HL-60/S4 (cell line): Measurements from ENCODE around the gene TNFRSF4.

Experiments used
- in situ Hi-C: fragments of 300-500 bp; cut with MboI; formaldehyde crosslinking; loops from 2 replicates; pipeline ENCODE4 v1.14.3; 2022; ENCODE audit warnings: low sequenced_read_pairs

TNFRSF4 gene

GRCh38 chr1:1234180-1234808 lies 20.3 kb upstream of the TNFRSF4 start:
- in situ Hi-C loops: no loop called here

DNA sequence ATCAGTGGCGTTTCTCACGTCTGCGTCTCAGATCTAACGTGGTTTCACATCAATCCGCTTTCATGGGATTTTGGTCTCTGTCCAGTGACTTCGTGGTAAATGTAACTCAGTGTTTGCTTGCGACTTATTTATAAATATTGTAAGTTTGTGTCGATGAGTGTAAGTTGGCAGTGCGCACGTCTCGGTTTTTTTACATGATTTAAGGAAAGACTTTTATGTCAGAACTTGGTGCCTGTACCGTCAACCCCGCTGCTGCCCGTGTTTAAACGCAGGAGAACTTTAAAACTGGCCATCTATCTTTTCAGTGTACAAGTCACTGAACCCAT lies 19.6 kb upstream of the TNFRSF4 start:
- in situ Hi-C loops: no loop called here

- in situ Hi-C loops: no loop called here
These were observed 19.0 kb upstream of the TNFRSF4 start for GRCh38 chr1:1232796-1233566.

- in situ Hi-C loops: no loop called here
These were observed 18.3 kb upstream of the TNFRSF4 start, which contains the start of gene B3GALT6 for GRCh38 chr1:1232208-1232795. Gene B3GALT6, plus strand, starts transcription at chr1:1232237. Its CDS starts 42 bp downstream, at chr1:1232279.

- in situ Hi-C loops: no loop called here
These were observed 17.7 kb upstream of the TNFRSF4 start, which contains the start of gene SDF4 for GRCh38 chr1:1231400-1232207. Gene SDF4, minus strand, starts transcription at chr1:1232001. Its CDS starts 3,229 bp downstream, at chr1:1228772.

DNA sequence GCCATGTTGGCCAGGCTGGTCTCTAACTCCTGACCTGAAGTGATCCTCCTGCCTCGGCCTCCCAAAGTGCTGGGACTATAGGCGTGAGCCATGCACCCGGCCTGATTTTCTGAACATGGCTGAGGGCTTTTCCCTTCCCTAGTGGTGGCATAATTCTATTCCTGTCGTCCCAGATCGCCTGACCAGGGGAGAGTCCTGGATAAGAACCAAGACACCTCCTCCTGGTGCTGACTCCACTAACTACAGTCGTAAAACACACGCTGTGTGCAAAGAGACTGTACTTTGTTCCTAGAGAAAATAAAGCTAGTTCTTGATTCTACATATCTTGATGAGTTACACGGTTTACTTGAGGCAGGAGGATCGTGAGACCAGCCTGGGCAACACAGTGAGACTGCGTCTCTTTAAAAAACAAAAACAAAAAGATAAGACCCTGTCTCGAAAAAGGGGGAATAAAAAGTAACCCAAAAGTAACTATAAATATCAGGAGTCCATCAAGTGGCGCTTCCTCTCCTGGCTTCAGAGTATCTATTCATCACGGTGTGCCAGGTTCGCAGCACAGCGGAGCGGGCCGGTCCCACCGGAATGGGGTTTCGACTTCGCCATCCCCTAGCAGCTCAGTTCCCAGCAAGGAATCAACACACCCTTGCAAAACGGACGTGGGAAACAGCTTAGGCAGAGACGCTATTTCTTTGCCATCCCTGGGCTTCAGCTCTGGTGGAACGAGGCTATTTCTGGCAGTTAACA lies 16.9 kb upstream of the TNFRSF4 start:
- in situ Hi-C loops: no loop called here

GRCh38 chr1:1229770-1230169 lies 15.8 kb upstream of the TNFRSF4 start:
- in situ Hi-C loops: no loop called here

GRCh38 chr1:1228596-1229321 lies 14.8 kb upstream of the TNFRSF4 start:
- in situ Hi-C loops: no loop called here

GRCh38 chr1:1228187-1228586 lies 14.2 kb upstream of the TNFRSF4 start:
- in situ Hi-C loops: no loop called here

- in situ Hi-C loops: no loop called here
These were observed 13.4 kb upstream of the TNFRSF4 start for GRCh38 chr1:1227386-1227785.

- in situ Hi-C loops: no loop called here
These were observed 12.8 kb upstream of the TNFRSF4 start for GRCh38 chr1:1226566-1227362.

GRCh38 chr1:1225913-1226312 lies 12.0 kb upstream of the TNFRSF4 start:
- in situ Hi-C loops: no loop called here

GRCh38 chr1:1225238-1225845 lies 11.4 kb upstream of the TNFRSF4 start:
- in situ Hi-C loops: no loop called here

- in situ Hi-C loops: no loop called here
These were observed 9.9 kb upstream of the TNFRSF4 start for GRCh38 chr1:1223891-1224290.

GRCh38 chr1:1223321-1223720 lies 9.4 kb upstream of the TNFRSF4 start:
- in situ Hi-C loops: no loop called here

DNA sequence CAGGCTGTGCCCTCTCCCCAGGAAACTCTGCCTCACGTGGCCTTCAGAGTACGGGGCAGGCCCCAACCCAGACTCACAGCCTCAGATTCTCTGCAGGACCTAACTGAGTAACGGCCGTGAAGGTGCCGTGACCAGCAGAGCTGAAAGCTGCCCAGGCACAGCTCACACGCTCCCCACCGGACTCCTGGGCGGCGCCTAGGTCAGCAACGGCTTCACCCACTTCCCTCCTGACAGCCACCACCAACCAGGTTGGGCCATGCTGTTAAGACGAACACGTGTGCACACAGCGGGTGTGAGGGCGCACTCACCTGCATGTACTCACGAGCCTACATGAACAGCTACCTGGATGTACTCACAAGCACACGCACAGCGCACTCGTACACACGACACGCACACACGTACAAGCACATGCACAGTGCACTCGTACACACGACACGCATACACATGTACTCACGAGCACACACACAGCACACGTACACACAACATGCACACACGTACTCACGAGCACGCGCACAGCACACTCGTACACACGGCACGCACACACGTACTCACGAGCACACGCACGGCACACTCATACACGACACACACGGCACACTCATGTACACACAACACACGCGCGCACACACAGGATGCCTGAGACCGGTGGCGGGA lies 8.7 kb upstream of the TNFRSF4 start:
- in situ Hi-C loops: no loop called here

GRCh38 chr1:1221887-1222574 lies 8.1 kb upstream of the TNFRSF4 start:
- in situ Hi-C loops: no loop called here

GRCh38 chr1:1220197-1220596 lies 6.2 kb upstream of the TNFRSF4 start:
- in situ Hi-C loops: no loop called here
